ENCODE measurements around the gene AIF1. TPM values are rescaled to one million over a fixed set of nuclear protein-coding genes. Genes with fewer than 3 reads are reported as not detected.

The AIF1 gene
- total RNA-seq, 1 donor from 2014 or later: 109 TPM

GRCh38 chr6:31666337-31666965 lies 51.4 kb downstream of the AIF1 start:
- Histone ChIP-seq H3K27ac (peak overlapping the region; percentile 91), H3K4me3 (peak overlapping the region; percentile 78), H3K9me3 (no peaks in the 10 kb centered on the region), H3K36me3 (peaks cover 68% of the 10 kb centered on the region), H3K27me3 (ENCODE audit: low read depth) (no peaks in the 10 kb centered on the region), H3K4me1 (peaks cover 46% of the 10 kb centered on the region)
- intact Hi-C loops (cut with DNase I): no loop called here
- TF ChIP-seq, protein P1, sequence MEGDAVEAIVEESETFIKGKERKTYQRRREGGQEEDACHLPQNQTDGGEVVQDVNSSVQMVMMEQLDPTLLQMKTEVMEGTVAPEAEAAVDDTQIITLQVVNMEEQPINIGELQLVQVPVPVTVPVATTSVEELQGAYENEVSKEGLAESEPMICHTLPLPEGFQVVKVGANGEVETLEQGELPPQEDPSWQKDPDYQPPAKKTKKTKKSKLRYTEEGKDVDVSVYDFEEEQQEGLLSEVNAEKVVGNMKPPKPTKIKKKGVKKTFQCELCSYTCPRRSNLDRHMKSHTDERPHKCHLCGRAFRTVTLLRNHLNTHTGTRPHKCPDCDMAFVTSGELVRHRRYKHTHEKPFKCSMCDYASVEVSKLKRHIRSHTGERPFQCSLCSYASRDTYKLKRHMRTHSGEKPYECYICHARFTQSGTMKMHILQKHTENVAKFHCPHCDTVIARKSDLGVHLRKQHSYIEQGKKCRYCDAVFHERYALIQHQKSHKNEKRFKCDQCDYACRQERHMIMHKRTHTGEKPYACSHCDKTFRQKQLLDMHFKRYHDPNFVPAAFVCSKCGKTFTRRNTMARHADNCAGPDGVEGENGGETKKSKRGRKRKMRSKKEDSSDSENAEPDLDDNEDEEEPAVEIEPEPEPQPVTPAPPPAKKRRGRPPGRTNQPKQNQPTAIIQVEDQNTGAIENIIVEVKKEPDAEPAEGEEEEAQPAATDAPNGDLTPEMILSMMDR (IDR thresholded peaks at IDR 0.05): no peak
- no peak for DNase-seq
- no peak for ATAC-seq

Small RNA genes lying within 50 kb of the gene (microRNA-seq; reads per million reads assigned to microRNA genes)
- gene MIR6832 (ENCODE audit: borderline number of aligned reads): not detected

Other genes with a start within 250 kb of the AIF1 start
- gene MICA, start 211.6 kb upstream of the AIF1 start, total RNA-seq: 33.1 TPM
- gene MICB, start 117.1 kb upstream of the AIF1 start, total RNA-seq: 13.8 TPM
- gene MCCD1, start 86.3 kb upstream of the AIF1 start, total RNA-seq: not detected
- gene DDX39B, start 73.2 kb upstream of the AIF1 start, total RNA-seq: 265 TPM
- 1.6 TPM for gene ATP6V1G2, start 68.6 kb upstream of the AIF1 start, total RNA-seq
- gene NFKBIL1, start 67.6 kb upstream of the AIF1 start, total RNA-seq: 17.8 TPM
- not detected for gene LTA, start 42.9 kb upstream of the AIF1 start, total RNA-seq
- 4.5 TPM for gene TNF, start 39.7 kb upstream of the AIF1 start, total RNA-seq
- gene LTB, start 32.8 kb upstream of the AIF1 start, total RNA-seq: 10.0 TPM
- gene LST1, start 29.0 kb upstream of the AIF1 start, total RNA-seq: 127 TPM
- gene NCR3, start 22.2 kb upstream of the AIF1 start, total RNA-seq: 2.6 TPM
- 133 TPM for gene PRRC2A, start 5.5 kb downstream of the AIF1 start, total RNA-seq
- 253 TPM for gene BAG6, start 37.4 kb downstream of the AIF1 start, total RNA-seq
- 1.6 TPM for gene APOM, start 40.7 kb downstream of the AIF1 start, total RNA-seq
- gene C6orf47, start 45.5 kb downstream of the AIF1 start, total RNA-seq: 24.7 TPM
- gene GPANK1, start 49.8 kb downstream of the AIF1 start, total RNA-seq: 15.4 TPM
- gene CSNK2B, start 50.8 kb downstream of the AIF1 start, total RNA-seq: 117 TPM
- gene LY6G5B, start 54.7 kb downstream of the AIF1 start, total RNA-seq: 11.0 TPM
- gene LY6G5C, start 65.8 kb downstream of the AIF1 start, total RNA-seq: 2.9 TPM
- 56.4 TPM for gene ABHD16A, start 88.1 kb downstream of the AIF1 start, total RNA-seq
- 0.97 TPM for gene LY6G6F, start 91.6 kb downstream of the AIF1 start, total RNA-seq
- gene LY6G6D, start 100.1 kb downstream of the AIF1 start, total RNA-seq: not detected
- not detected for gene LY6G6C, start 106.5 kb downstream of the AIF1 start, total RNA-seq
- 2.6 TPM for gene MPIG6B, start 108.1 kb downstream of the AIF1 start, total RNA-seq
- 67.0 TPM for gene DDAH2, start 114.1 kb downstream of the AIF1 start, total RNA-seq
- 310 TPM for gene CLIC1, start 121.3 kb downstream of the AIF1 start, total RNA-seq
- 14.9 TPM for gene MSH5, start 124.8 kb downstream of the AIF1 start, total RNA-seq
- gene SAPCD1, start 147.4 kb downstream of the AIF1 start, total RNA-seq: 1.2 TPM
- 4.2 TPM for gene VWA7, start 162.1 kb downstream of the AIF1 start, total RNA-seq
- gene VARS1, start 180.5 kb downstream of the AIF1 start, total RNA-seq: 44.1 TPM
- gene LSM2, start 191.7 kb downstream of the AIF1 start, total RNA-seq: 30.5 TPM
- 2.5 TPM for gene HSPA1L, start 200.0 kb downstream of the AIF1 start, total RNA-seq
- 230 TPM for gene HSPA1A, start 200.3 kb downstream of the AIF1 start, total RNA-seq
- gene HSPA1B, start 212.5 kb downstream of the AIF1 start, total RNA-seq: 122 TPM
- gene NEU1, start 247.6 kb downstream of the AIF1 start, total RNA-seq: 70.5 TPM

Measured in lower lobe of right lung (tissue), 2 donors.